Central memory CD4-positive, alpha-beta T cell (primary cell): ENCODE results near the gene DPP7.
"Not testable (repeated sequence)": the region's sequence is repeated elsewhere in the genome, so short reads cannot be mapped to it uniquely, and the experiment has no call there.

ENCODE experiments used
- DNase-seq: peaks from one replicate; pipeline ENCODE4 v3.0.0; 2022

Gene DPP7

GRCh38 chr9:137147793-137148160 lies 33.2 kb upstream of the DPP7 start:
- DNase-seq, result no peak

- no peak for DNase-seq
Observed at GRCh38 chr9:137147091-137147792, 32.7 kb upstream of the DPP7 start.

GRCh38 chr9:137146527-137146918 lies 32.0 kb upstream of the DPP7 start:
- DNase-seq, result no peak

GRCh38 chr9:137145731-137146526 lies 31.4 kb upstream of the DPP7 start:
- no peak for DNase-seq

GRCh38 chr9:137143459-137143858 lies 28.9 kb upstream of the DPP7 start:
- DNase-seq, result no peak

- DNase-seq, result no peak
Observed at GRCh38 chr9:137141976-137142936, 27.7 kb upstream of the DPP7 start.

- DNase-seq, result no peak
Observed at GRCh38 chr9:137141050-137141810, 26.7 kb upstream of the DPP7 start.

GRCh38 chr9:137140151-137141012 lies 25.8 kb upstream of the DPP7 start:
- no peak for DNase-seq

- DNase-seq, result no peak
Observed at GRCh38 chr9:137139468-137140150, 25.1 kb upstream of the DPP7 start.

- DNase-seq, result peak; percentile 30
Observed at GRCh38 chr9:137138722-137139467, 24.4 kb upstream of the DPP7 start, which contains the start of gene GRIN1. Gene GRIN1 (plus strand): TSS chr9:137139154. CDS start chr9:137139487, 333 bp downstream.

GRCh38 chr9:137138058-137138721 lies 23.7 kb upstream of the DPP7 start:
- no peak for DNase-seq

GRCh38 chr9:137136881-137137607 lies 22.5 kb upstream of the DPP7 start:
- DNase-seq, result no peak

GRCh38 chr9:137136261-137136880 lies 21.8 kb upstream of the DPP7 start:
- no peak for DNase-seq

GRCh38 chr9:137135154-137135553 lies 20.6 kb upstream of the DPP7 start:
- not testable (repeated sequence) for DNase-seq

- no peak for DNase-seq
Observed at GRCh38 chr9:137134191-137134590, 19.7 kb upstream of the DPP7 start.

GRCh38 chr9:137130176-137130755 lies 15.7 kb upstream of the DPP7 start:
- no peak for DNase-seq

- peak; percentile 92 for DNase-seq
Observed at GRCh38 chr9:137129456-137130175, 15.1 kb upstream of the DPP7 start.
